ENCODE results near the gene PSAPL1. TPM values are rescaled to one million over a fixed set of nuclear protein-coding genes. Genes with fewer than 3 reads are reported as not detected.

The PSAPL1 gene
- total RNA-seq, 3 donors from 2014 or later, result 0.15 TPM; not detected in 2

DNA sequence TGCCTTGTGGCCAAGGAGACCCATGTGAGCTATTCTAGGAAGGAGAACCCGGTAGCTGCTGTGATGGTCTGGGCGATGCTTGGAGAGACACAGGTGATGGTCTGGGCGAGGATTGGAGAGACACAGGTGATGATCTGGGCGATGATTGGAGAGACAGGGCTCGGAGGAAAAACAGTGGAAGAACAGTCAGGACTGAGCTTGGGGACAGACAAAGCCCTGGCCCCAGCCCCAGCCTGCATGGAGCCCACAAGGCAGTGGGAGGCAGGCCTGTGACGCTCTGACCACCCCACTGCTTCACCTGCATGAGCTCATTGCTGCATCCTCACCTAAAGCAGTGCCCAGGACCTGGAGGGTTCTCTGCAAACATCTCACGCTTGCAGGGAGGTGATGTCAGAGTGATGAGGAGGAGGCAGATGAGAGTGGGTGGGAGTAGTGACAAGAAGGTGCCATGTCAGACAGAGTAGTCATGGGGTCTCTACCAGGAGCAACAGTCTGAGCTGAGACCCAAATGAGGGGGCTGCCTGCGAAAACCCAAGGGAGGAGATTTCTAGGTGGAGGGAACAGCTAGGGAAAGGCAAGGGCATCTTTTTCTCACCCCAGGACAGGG is 35.9 kb upstream of the PSAPL1 start:
- Histone ChIP-seq H3K27me3 (peaks cover 0 to 3% of the 10 kb centered on the region in 2 donors), H3K4me1 (no peaks in the 10 kb centered on the region), H3K4me3 (no peak overlapping the region), H3K9me3 (peaks cover 5 to 9% of the 10 kb centered on the region in 2 donors), H3K27ac (no peak overlapping the region), H3K36me3 (no peaks in the 10 kb centered on the region)
- intact Hi-C loops (cut with DNase I; ENCODE audit: low total_unique reads), result no loop called here
- TF ChIP-seq POLR2AphosphoS5 (IDR thresholded peaks at IDR 0.05), result no peak
- TF ChIP-seq, protein P1, sequence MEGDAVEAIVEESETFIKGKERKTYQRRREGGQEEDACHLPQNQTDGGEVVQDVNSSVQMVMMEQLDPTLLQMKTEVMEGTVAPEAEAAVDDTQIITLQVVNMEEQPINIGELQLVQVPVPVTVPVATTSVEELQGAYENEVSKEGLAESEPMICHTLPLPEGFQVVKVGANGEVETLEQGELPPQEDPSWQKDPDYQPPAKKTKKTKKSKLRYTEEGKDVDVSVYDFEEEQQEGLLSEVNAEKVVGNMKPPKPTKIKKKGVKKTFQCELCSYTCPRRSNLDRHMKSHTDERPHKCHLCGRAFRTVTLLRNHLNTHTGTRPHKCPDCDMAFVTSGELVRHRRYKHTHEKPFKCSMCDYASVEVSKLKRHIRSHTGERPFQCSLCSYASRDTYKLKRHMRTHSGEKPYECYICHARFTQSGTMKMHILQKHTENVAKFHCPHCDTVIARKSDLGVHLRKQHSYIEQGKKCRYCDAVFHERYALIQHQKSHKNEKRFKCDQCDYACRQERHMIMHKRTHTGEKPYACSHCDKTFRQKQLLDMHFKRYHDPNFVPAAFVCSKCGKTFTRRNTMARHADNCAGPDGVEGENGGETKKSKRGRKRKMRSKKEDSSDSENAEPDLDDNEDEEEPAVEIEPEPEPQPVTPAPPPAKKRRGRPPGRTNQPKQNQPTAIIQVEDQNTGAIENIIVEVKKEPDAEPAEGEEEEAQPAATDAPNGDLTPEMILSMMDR (IDR thresholded peaks at IDR 0.05), result no peak
- no peak for TF ChIP-seq POLR2A (IDR thresholded peaks at IDR 0.05)
- DNase-seq (ENCODE audit: low spot score in 2 of 2), result no peak

DNA sequence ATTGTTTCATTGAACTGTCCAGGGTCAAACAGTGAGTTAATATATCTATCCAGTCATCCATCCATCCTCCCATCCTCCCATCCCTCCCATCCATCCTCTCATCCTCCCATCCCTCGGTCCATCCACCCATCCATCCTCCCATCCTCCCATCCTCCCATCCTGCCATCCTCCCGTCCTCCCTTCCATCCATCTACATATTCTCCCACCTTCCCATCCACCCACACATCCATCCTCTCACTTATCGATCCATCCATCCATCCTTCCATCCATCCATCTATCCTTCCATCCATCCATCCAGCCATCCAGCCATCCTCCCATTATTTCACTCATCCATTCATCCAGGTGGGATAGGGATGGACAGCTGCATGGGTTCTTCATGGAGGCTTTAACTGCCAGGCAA is 35.4 kb upstream of the PSAPL1 start:
- Histone ChIP-seq H3K4me1 (no peaks in the 10 kb centered on the region), H3K4me3 (no peak overlapping the region), H3K27me3 (peaks cover 0 to 3% of the 10 kb centered on the region in 2 donors), H3K36me3 (no peaks in the 10 kb centered on the region), H3K9me3 (peaks cover 5 to 12% of the 10 kb centered on the region in 2 donors), H3K27ac (no peak overlapping the region)
- intact Hi-C loops (cut with DNase I; ENCODE audit: low total_unique reads), result no loop called here
- TF ChIP-seq, protein P1 (IDR thresholded peaks at IDR 0.05), result no peak
- TF ChIP-seq POLR2A (IDR thresholded peaks at IDR 0.05) (no peak), POLR2AphosphoS5 (IDR thresholded peaks at IDR 0.05) (no peak)
- DNase-seq (ENCODE audit: low spot score in 2 of 2), result no peak

DNA sequence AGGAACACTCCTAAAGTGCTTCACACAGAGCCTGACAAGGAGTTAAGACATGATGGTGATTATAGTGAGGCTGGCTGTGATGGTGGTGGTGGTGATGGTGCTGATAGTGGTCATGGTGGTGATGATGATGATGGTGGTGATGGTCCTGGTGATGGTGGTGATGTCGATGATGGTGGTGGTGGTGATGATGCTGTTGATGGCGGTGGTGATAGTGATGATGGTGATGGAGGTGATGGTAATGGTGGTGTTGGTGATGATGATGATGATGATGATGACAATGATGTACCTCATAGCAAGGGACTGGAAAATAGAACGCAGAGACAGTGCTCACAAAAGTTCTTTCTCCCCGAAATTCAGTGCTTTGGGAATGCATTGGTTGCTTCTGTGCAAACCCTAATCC is 34.3 kb upstream of the PSAPL1 start:
- Histone ChIP-seq H3K4me1 (no peaks in the 10 kb centered on the region), H3K4me3 (no peak overlapping the region), H3K36me3 (no peaks in the 10 kb centered on the region), H3K27me3 (peaks cover 0 to 3% of the 10 kb centered on the region in 2 donors), H3K27ac (no peak overlapping the region), H3K9me3 (peaks cover 5 to 12% of the 10 kb centered on the region in 2 donors)
- intact Hi-C loops (cut with DNase I; ENCODE audit: low total_unique reads), result no loop called here
- TF ChIP-seq POLR2AphosphoS5 (IDR thresholded peaks at IDR 0.05) (no peak), POLR2A (IDR thresholded peaks at IDR 0.05) (no peak)
- TF ChIP-seq, protein P1 (IDR thresholded peaks at IDR 0.05), result no peak
- DNase-seq (ENCODE audit: low spot score in 2 of 2), result no peak

DNA sequence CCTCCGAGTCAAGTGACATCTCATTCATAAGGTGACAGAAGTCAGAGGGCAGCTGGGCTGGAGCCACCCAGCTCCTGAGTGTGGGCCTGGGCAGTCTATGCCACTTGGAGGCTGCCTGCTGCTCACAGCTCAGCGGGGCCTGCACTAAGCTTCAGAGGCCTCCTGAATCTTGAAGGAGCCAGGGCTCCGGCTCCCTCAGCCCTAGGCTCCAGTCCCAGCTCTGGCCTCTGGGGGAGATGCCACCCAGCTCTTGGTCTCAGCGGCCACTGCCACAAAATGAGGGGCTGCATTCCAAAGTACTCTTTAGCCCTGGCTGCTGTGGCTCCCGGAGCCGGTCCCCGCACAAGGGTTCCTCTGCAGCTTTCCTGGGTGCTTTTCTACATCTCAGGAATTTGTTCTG is 32.7 kb upstream of the PSAPL1 start:
- Histone ChIP-seq H3K4me1 (no peaks in the 10 kb centered on the region), H3K27ac (no peak overlapping the region), H3K4me3 (no peak overlapping the region), H3K36me3 (no peaks in the 10 kb centered on the region), H3K27me3 (peaks cover 0 to 3% of the 10 kb centered on the region in 2 donors), H3K9me3 (peaks cover 5 to 12% of the 10 kb centered on the region in 2 donors)
- no peak for DNase-seq (ENCODE audit: low spot score in 2 of 2)
- TF ChIP-seq POLR2AphosphoS5 (IDR thresholded peaks at IDR 0.05), result no peak
- no peak for TF ChIP-seq POLR2A (IDR thresholded peaks at IDR 0.05)
- TF ChIP-seq, protein P1 (IDR thresholded peaks at IDR 0.05), result no peak
- intact Hi-C loops (cut with DNase I; ENCODE audit: low total_unique reads), result no loop called here

DNA sequence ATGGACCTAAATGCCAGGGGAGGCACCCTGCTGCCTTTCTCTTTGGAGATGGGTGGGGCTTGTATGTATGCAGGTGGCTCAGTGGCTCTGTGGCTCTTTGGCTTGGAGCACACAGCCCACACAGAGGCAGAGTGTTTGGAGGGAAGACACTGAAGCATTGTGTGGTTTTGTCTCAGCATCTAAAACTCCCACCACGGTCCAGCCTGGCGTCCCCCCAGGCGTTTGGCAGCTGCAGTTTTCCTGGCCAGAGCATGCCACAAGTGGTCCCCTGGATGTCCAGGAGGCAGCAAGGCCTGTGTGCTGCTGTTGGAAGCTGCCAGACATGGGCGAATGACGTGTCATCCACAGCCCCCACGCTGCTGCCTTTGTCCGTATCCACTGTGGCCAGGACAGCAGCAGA is 32.2 kb upstream of the PSAPL1 start:
- peaks cover 5 to 12% of the 10 kb centered on the region in 2 donors for H3K9me3 ChIP-seq
- H3K4me3 ChIP-seq, result no peak overlapping the region
- no peak for DNase-seq (ENCODE audit: low spot score in 2 of 2)
- no peak overlapping the region for H3K27ac ChIP-seq
- TF ChIP-seq POLR2A (IDR thresholded peaks at IDR 0.05) (no peak), POLR2AphosphoS5 (IDR thresholded peaks at IDR 0.05) (no peak)
- TF ChIP-seq, protein P1 (IDR thresholded peaks at IDR 0.05), result no peak
- no peaks in the 10 kb centered on the region for H3K36me3 ChIP-seq
- H3K4me1 ChIP-seq, result no peaks in the 10 kb centered on the region
- no peaks in the 10 kb centered on the region for H3K27me3 ChIP-seq
- intact Hi-C loops (cut with DNase I; ENCODE audit: low total_unique reads), result no loop called here
